CD4-positive, alpha-beta T cell (primary cell): ENCODE measurements around the gene CPO. TPM values are rescaled to one million over a fixed set of nuclear protein-coding genes. Genes with fewer than 3 reads are reported as not detected.

ENCODE experiments used
- ATAC-seq: fragments of 200-7000 bp; cut with Tn5 transposase; one replicate; pipeline ENCODE4 v1.10.0; 2022; ENCODE audit warnings: mild to moderate bottlenecking; ENCODE audit not compliant: poor library complexity
- CTCF ChIA-PET: fragments of 350-600 bp; sonication (Branson Sonifier 250); formaldehyde crosslinking; loops from one replicate; lab custom pipeline; 2021; ENCODE audit warnings: antibody characterized with exemption, inconsistent platforms; lab: Charles Lee
- POLR2A ChIA-PET: fragments of 350-600 bp; sonication (Branson Sonifier 250); formaldehyde crosslinking; loops from one replicate; lab custom pipeline; 2021; ENCODE audit warnings: antibody characterized with exemption, inconsistent platforms; lab: Charles Lee
- DNase-seq, 14 experiments: peaks; one replicate each; pipeline ENCODE4 v3.0.0-alpha.2; 2013 to 2020; ENCODE audit warnings: mixed read lengths in 2 of 14
- H3K27ac ChIP-seq, 2 donors: one replicate each; pipeline versions ENCODE4 v1.5.1 to v1.7.0; 2013; ENCODE audit warnings: low read length in 2 of 2, low read depth in 1 of 2, mild to moderate bottlenecking in 1 of 2
- H3K27me3 ChIP-seq, 2 experiments: 1 replicate in 1 of 2; 2 replicates in 1 of 2; pipeline versions ENCODE4 v1.6.1 to v1.7.0; 2013; ENCODE audit warnings: low read length in 2 of 2, control low read depth in 1 of 2, mild to moderate bottlenecking in 1 of 2, moderate library complexity in 1 of 2; ENCODE audit not compliant: insufficient read depth in 2 of 2, control insufficient read depth in 1 of 2
- H3K36me3 ChIP-seq: one replicate; pipeline ENCODE4 v1.6.1; 2013; ENCODE audit warnings: low read length, control low read depth; ENCODE audit not compliant: insufficient read depth
- H3K4me1 ChIP-seq: one replicate; pipeline ENCODE4 v1.6.1; 2013; ENCODE audit warnings: low read length, control low read depth; ENCODE audit not compliant: insufficient read depth
- H3K4me3 ChIP-seq: one replicate; pipeline ENCODE4 v1.5.1; 2013; ENCODE audit warnings: mild to moderate bottlenecking, low read length, moderate library complexity
- H3K9me3 ChIP-seq, 2 experiments: 1 replicate in 1 of 2; 2 replicates in 1 of 2; pipeline versions ENCODE4 v1.6.1 to v1.7.0; 2013; ENCODE audit warnings: low read length in 2 of 2, mild to moderate bottlenecking in 2 of 2, control low read depth in 1 of 2, moderate library complexity in 1 of 2; ENCODE audit not compliant: control insufficient read depth in 1 of 2, insufficient read depth in 1 of 2
- H3K27ac Mint-ChIP-seq: one replicate; pipeline ENCODE4 v1.8.0; 2020; ENCODE audit warnings: mixed read lengths
- H3K27me3 Mint-ChIP-seq: one replicate; pipeline ENCODE4 v1.8.0; 2021; ENCODE audit warnings: mixed read lengths
- H3K36me3 Mint-ChIP-seq: one replicate; pipeline ENCODE4 v1.8.0; 2021; ENCODE audit warnings: low read depth, mixed read lengths
- H3K4me1 Mint-ChIP-seq: one replicate; pipeline ENCODE4 v1.8.0; 2021; ENCODE audit warnings: low read depth, mixed read lengths
- H3K4me3 Mint-ChIP-seq: one replicate; pipeline ENCODE4 v1.8.0; 2020; ENCODE audit warnings: mild to moderate bottlenecking, mixed read lengths
- H3K9me3 Mint-ChIP-seq: one replicate; pipeline ENCODE4 v1.8.0; 2020; ENCODE audit warnings: mixed read lengths
- intact Hi-C, 2 experiments: fragments of 100-400 bp; cut with DNase I in 1 of 2; cut with micrococcal nuclease in 1 of 2; formaldehyde crosslinking; loops; one replicate each; pipeline versions ENCODE4 v1.15.1 to v1.9.0; 2023 to 2025; cut with DNase I, micrococcal nuclease
- total RNA-seq, 174 experiments: library from RNA in 2 of 174; stranded (reverse) in 2 of 174; gene quantifications; one replicate each; pipeline ENCODE4 v1.2.3 and lab custom pipeline; 2021 to 2026
- TF ChIP-seq, protein P1 (sequence below): fragments of 200-600 bp; IDR thresholded peaks from one replicate; pipeline ENCODE4 v1.8.0; 2022; ENCODE audit warnings: antibody characterized with exemption, mild to moderate bottlenecking

The CPO gene
- total RNA-seq, 2 experiments from 2014 or later, result not detected

DNA sequence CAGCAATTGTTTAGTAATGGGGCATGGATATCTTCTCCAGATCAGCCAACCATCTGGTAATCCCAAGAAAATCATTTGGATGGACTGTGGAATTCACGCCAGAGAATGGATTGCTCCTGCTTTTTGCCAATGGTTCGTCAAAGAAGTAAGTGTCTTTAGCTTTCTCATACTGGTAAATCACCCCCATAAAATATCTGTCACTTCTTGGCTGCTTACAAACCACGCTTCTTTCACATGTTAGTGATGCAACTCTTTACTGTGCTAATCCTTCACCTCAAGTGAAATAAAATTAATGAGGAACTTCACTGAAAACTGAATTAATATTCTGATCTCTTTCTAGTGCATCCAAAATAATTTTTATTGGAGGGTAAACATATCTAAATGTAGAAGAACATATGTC lies 18.9 kb downstream of the CPO start:
- no peaks in the 10 kb centered on the region for H3K36me3 Mint-ChIP-seq
- H3K4me1 ChIP-seq, result no peaks in the 10 kb centered on the region
- H3K4me3 ChIP-seq, result no peak overlapping the region
- CTCF ChIA-PET, result no interaction called here
- no peaks in the 10 kb centered on the region for H3K27me3 ChIP-seq
- TF ChIP-seq, protein P1, sequence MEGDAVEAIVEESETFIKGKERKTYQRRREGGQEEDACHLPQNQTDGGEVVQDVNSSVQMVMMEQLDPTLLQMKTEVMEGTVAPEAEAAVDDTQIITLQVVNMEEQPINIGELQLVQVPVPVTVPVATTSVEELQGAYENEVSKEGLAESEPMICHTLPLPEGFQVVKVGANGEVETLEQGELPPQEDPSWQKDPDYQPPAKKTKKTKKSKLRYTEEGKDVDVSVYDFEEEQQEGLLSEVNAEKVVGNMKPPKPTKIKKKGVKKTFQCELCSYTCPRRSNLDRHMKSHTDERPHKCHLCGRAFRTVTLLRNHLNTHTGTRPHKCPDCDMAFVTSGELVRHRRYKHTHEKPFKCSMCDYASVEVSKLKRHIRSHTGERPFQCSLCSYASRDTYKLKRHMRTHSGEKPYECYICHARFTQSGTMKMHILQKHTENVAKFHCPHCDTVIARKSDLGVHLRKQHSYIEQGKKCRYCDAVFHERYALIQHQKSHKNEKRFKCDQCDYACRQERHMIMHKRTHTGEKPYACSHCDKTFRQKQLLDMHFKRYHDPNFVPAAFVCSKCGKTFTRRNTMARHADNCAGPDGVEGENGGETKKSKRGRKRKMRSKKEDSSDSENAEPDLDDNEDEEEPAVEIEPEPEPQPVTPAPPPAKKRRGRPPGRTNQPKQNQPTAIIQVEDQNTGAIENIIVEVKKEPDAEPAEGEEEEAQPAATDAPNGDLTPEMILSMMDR, result no peak
- H3K4me3 Mint-ChIP-seq, result no peak overlapping the region
- H3K27me3 Mint-ChIP-seq, result no peaks in the 10 kb centered on the region
- H3K9me3 ChIP-seq, result peaks cover 4 to 5% of the 10 kb centered on the region in 2 experiments
- H3K4me1 Mint-ChIP-seq, result no peaks in the 10 kb centered on the region
- DNase-seq, result no peak
- peaks cover 5% of the 10 kb centered on the region for H3K9me3 Mint-ChIP-seq
- no peak overlapping the region for H3K27ac Mint-ChIP-seq
- H3K36me3 ChIP-seq, result no peaks in the 10 kb centered on the region
- no peak overlapping the region for H3K27ac ChIP-seq
- intact Hi-C loops, result no loop called here
- ATAC-seq, result no peak
- POLR2A ChIA-PET, result no interaction called here

DNA sequence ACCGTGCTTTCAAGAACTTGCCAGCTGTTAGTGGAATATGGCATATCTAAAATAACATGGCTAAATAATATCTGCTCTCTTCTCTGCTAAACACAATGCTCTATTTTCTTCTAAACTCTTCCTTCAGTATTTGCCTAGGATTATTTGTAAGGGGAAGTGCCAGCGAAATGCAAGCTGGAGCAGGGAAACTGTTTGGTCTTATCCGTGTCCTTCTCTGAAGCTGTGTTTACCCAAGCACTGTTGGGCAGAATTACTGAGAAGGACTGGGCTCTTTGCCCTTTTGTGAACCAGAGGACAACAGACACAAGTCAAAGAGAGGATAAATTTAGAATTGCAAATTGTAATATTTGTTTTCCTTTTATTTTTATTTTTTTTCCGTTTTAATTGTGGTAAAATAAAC lies 23.6 kb downstream of the CPO start:
- Histone ChIP-seq H3K36me3 (no peaks in the 10 kb centered on the region), H3K27ac (no peak overlapping the region), H3K4me3 (no peak overlapping the region), H3K27me3 (no peaks in the 10 kb centered on the region), H3K9me3 (no peaks in the 10 kb centered on the region), H3K4me1 (no peaks in the 10 kb centered on the region)
- DNase-seq (no peak), ATAC-seq (no peak)
- POLR2A ChIA-PET, result no interaction called here
- no peaks in the 10 kb centered on the region for H3K9me3 Mint-ChIP-seq
- no peak overlapping the region for H3K27ac Mint-ChIP-seq
- H3K27me3 Mint-ChIP-seq, result no peaks in the 10 kb centered on the region
- no peaks in the 10 kb centered on the region for H3K4me1 Mint-ChIP-seq
- TF ChIP-seq, protein P1, result no peak
- no peaks in the 10 kb centered on the region for H3K36me3 Mint-ChIP-seq
- CTCF ChIA-PET, result no interaction called here
- intact Hi-C loops, result no loop called here
- no peak overlapping the region for H3K4me3 Mint-ChIP-seq

DNA sequence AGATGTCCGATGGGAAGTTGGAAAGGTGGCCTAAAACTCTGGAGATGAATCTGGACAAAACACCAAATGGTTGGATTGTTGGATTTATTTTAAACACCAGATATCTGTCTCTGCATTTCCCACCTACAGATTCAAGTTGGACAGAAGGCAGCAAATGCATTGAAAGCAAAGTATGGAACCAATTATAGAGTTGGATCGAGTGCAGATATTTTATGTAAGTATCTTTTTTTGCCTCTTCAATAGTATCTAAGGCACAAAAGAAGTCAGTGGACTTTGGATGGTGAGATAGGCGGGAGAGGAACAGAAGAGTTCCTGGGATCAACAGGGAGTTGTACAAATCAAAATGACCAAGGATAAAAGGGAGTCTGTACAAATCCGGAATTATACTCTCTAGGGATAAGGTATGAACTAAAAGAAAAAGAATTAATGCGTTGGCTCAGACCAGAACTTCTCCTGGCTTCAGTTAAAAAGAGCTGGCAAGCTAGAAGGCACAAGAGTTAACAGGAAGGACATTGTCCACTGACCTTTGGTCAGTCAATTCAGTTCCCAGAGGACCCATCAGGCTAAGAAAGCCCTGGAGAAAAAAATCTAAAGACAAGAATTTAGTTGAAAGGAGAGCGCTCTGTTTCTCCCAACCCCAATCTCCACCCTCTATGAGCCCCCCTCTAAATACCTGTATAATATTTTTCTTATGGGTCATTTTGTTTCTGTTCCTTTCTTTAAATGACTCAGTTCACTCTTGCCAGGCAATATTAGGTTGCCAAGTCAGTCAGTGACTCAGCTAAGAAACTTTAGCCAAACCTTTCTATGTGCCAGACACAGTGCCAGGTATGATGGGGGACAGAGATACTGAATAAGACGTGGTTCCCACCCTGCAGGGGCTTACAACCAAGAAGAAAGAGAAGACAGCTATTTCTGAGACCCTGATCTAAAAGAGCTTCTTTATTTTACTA lies 29.1 kb downstream of the CPO start:
- Mint-ChIP-seq H3K27ac (no peak overlapping the region), H3K9me3 (no peaks in the 10 kb centered on the region), H3K4me3 (no peak overlapping the region), H3K4me1 (no peaks in the 10 kb centered on the region), H3K27me3 (no peaks in the 10 kb centered on the region), H3K36me3 (no peaks in the 10 kb centered on the region)
- POLR2A ChIA-PET, result no interaction called here
- DNase-seq, result no peak
- CTCF ChIA-PET, result no interaction called here
- TF ChIP-seq, protein P1, result no peak
- H3K27me3 ChIP-seq, result no peaks in the 10 kb centered on the region
- H3K36me3 ChIP-seq, result no peaks in the 10 kb centered on the region
- H3K4me3 ChIP-seq, result no peak overlapping the region
- no peaks in the 10 kb centered on the region for H3K4me1 ChIP-seq
- H3K27ac ChIP-seq, result no peak overlapping the region
- ATAC-seq, result no peak
- no peaks in the 10 kb centered on the region for H3K9me3 ChIP-seq
- intact Hi-C loops, result no loop called here
